ENCODE data around the gene ATP2A3.

DNA sequence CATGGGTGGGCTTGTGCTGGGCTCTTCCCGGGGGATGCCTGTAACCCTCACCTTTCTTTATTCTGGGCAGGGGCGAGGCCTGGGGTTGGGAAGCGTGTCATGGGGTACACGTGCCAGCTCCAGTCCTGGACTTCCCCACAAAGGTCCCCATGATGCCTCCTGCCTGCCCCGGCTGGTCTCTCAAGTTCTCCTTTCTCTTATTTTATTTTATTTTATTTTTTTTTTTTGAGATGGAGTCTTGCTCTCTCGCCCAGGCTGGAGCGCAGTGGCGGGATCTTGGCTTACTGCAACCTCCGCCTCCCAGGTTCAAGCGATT is 8.6 kb downstream of the ATP2A3 start:
- TF ChIP-seq POLR2AphosphoS5 (IDR thresholded peaks at IDR 0.05; ENCODE audit: borderline replicate concordance, low read depth, low read length) (no peak), EZH2 (IDR thresholded peaks at IDR 0.05) (no peak)
